Erythroblast (primary cell): Measurements from ENCODE around the gene MAPK8IP2.

Experiments
- GATA1 ChIP-seq: IDR thresholded peaks from 2 replicates; pipeline ENCODE4 v1.6.1; 2011; ENCODE audit warnings: low read depth, mild to moderate bottlenecking, control low read depth, low read length, moderate library complexity
- POLR2A ChIP-seq: IDR thresholded peaks from 2 replicates; pipeline ENCODE4 v1.6.1; 2011; ENCODE audit warnings: mild to moderate bottlenecking, low read length

GRCh38 chr22:50609599-50609998, 9.0 kb downstream of the MAPK8IP2 start:
- TF ChIP-seq POLR2A: no peak
- TF ChIP-seq GATA1: no peak
